ENCODE measurements around the gene KAT8.
A peak's percentile ranks its signal among the peaks of the same experiment; 100 is the strongest.

KAT8 gene

GRCh38 chr16:31073970-31074813, 43.3 kb upstream of the KAT8 start, which contains the start of the genes ZNF646 and ZNF668 (continued):
- TF ChIP-seq, protein P1, sequence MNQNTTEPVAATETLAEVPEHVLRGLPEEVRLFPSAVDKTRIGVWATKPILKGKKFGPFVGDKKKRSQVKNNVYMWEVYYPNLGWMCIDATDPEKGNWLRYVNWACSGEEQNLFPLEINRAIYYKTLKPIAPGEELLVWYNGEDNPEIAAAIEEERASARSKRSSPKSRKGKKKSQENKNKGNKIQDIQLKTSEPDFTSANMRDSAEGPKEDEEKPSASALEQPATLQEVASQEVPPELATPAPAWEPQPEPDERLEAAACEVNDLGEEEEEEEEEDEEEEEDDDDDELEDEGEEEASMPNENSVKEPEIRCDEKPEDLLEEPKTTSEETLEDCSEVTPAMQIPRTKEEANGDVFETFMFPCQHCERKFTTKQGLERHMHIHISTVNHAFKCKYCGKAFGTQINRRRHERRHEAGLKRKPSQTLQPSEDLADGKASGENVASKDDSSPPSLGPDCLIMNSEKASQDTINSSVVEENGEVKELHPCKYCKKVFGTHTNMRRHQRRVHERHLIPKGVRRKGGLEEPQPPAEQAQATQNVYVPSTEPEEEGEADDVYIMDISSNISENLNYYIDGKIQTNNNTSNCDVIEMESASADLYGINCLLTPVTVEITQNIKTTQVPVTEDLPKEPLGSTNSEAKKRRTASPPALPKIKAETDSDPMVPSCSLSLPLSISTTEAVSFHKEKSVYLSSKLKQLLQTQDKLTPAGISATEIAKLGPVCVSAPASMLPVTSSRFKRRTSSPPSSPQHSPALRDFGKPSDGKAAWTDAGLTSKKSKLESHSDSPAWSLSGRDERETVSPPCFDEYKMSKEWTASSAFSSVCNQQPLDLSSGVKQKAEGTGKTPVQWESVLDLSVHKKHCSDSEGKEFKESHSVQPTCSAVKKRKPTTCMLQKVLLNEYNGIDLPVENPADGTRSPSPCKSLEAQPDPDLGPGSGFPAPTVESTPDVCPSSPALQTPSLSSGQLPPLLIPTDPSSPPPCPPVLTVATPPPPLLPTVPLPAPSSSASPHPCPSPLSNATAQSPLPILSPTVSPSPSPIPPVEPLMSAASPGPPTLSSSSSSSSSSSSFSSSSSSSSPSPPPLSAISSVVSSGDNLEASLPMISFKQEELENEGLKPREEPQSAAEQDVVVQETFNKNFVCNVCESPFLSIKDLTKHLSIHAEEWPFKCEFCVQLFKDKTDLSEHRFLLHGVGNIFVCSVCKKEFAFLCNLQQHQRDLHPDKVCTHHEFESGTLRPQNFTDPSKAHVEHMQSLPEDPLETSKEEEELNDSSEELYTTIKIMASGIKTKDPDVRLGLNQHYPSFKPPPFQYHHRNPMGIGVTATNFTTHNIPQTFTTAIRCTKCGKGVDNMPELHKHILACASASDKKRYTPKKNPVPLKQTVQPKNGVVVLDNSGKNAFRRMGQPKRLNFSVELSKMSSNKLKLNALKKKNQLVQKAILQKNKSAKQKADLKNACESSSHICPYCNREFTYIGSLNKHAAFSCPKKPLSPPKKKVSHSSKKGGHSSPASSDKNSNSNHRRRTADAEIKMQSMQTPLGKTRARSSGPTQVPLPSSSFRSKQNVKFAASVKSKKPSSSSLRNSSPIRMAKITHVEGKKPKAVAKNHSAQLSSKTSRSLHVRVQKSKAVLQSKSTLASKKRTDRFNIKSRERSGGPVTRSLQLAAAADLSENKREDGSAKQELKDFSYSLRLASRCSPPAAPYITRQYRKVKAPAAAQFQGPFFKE (tag by site-specific recombination; IDR thresholded peaks at IDR 0.05; ENCODE audit: borderline replicate concordance), result no peak
- TF ChIP-seq ZSCAN23 (tag by site-specific recombination; IDR thresholded peaks at IDR 0.05) (0 out of 2 replicates have a peak, but pooled peaks have one; percentile 55), ZNF660 (tag by site-specific recombination; IDR thresholded peaks at IDR 0.05) (peak; percentile 92), KLF7 (tag by site-specific recombination; IDR thresholded peaks at IDR 0.05; ENCODE audit: borderline replicate concordance) (peak; percentile 79; the same call in 1 of the 2 replicates), ZNF138 (tag by site-specific recombination; IDR thresholded peaks at IDR 0.05; ENCODE audit: borderline replicate concordance) (no peak), ZNF239 (tag by site-specific recombination; IDR thresholded peaks at IDR 0.05) (0 out of 2 replicates have a peak, but pooled peaks have one; percentile 29), ZNF510 (tag by site-specific recombination; IDR thresholded peaks at IDR 0.05; ENCODE audit: insufficient replicate concordance) (no peak), KLF10 (tag by site-specific recombination; IDR thresholded peaks at IDR 0.05) (peak; percentile 72; the same call in 1 of the 2 replicates), ZNF561 (tag by site-specific recombination; IDR thresholded peaks at IDR 0.05; ENCODE audit: borderline replicate concordance) (peak; percentile 96), ZNF341 (tag by site-specific recombination; IDR thresholded peaks at IDR 0.05; ENCODE audit: low read depth) (no peak; the same call in 1 of the 2 replicates), GLIS1 (tag by site-specific recombination; IDR thresholded peaks at IDR 0.05) (peak; percentile 36)
- TF ChIP-seq, protein P2, sequence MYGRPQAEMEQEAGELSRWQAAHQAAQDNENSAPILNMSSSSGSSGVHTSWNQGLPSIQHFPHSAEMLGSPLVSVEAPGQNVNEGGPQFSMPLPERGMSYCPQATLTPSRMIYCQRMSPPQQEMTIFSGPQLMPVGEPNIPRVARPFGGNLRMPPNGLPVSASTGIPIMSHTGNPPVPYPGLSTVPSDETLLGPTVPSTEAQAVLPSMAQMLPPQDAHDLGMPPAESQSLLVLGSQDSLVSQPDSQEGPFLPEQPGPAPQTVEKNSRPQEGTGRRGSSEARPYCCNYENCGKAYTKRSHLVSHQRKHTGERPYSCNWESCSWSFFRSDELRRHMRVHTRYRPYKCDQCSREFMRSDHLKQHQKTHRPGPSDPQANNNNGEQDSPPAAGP (tag by site-specific recombination; IDR thresholded peaks at IDR 0.05), result peak; percentile 81; the same call in 1 of the 2 replicates

- CTCF ChIA-PET, result interaction anchor here (1.2 kb wide), 1 partner anchor 89 kb away, joined by 4 read pairs; the partner anchor contains the start of gene HSD3B7
- POLR2A ChIA-PET, result interaction anchor here (1.2 to 3.9 kb wide), 9 partner anchors 11 to 385 kb away, joined by 3 to 52 read pairs (median 13); partner anchors contain the start of genes ARMC5, FUS, HSD3B7 and KAT8
- TF ChIP-seq SETDB1 (IDR thresholded peaks at IDR 0.05; ENCODE audit: insufficient read length, low read length), result no peak
- no peak for TF ChIP-seq ZNF707 (tag by site-specific recombination; IDR thresholded peaks at IDR 0.05)
- peak; percentile 48; the same call in 1 of the 2 replicates for TF ChIP-seq ZNF776 (tag by site-specific recombination; IDR thresholded peaks at IDR 0.05; ENCODE audit: borderline replicate concordance)
- peak; percentile 28 for TF ChIP-seq ZBTB26 (tag by site-specific recombination; optimal IDR thresholded peaks at IDR 0.05)
- TF ChIP-seq ZEB2 (tag by site-specific recombination; IDR thresholded peaks at IDR 0.05), result no peak
- peak; percentile 53; the same call in 1 of the 2 replicates for TF ChIP-seq ZNF341 (tag by site-specific recombination; IDR thresholded peaks at IDR 0.05; ENCODE audit: low read depth)
- peak; percentile 27 for TF ChIP-seq ZNF335 (tag by site-specific recombination; conservative IDR thresholded peaks at IDR 0.05)
- TF ChIP-seq ZNF394 (tag by site-specific recombination; IDR thresholded peaks at IDR 0.05; ENCODE audit: borderline replicate concordance), result no peak
- TF ChIP-seq, protein P3, sequence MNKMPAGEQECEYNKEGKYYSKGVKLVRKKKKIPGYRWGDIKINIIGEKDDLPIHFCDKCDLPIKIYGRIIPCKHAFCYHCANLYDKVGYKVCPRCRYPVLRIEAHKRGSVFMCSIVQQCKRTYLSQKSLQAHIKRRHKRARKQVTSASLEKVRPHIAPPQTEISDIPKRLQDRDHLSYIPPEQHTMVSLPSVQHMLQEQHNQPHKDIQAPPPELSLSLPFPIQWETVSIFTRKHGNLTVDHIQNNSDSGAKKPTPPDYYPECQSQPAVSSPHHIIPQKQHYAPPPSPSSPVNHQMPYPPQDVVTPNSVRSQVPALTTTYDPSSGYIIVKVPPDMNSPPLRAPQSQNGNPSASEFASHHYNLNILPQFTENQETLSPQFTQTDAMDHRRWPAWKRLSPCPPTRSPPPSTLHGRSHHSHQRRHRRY (tag by site-specific recombination; IDR thresholded peaks at IDR 0.05), result no peak
- TF ChIP-seq ZNF416 (tag by site-specific recombination; IDR thresholded peaks at IDR 0.05), result no peak
- TF ChIP-seq ZFP3 (tag by site-specific recombination; IDR thresholded peaks at IDR 0.05; ENCODE audit: low read depth), result no peak
- no peak for TF ChIP-seq ZNF433 (tag by site-specific recombination; IDR thresholded peaks at IDR 0.05; ENCODE audit: low read depth)
- no peak for TF ChIP-seq ZNF837 (tag by site-specific recombination; IDR thresholded peaks at IDR 0.05)
- TF ChIP-seq ZNF747 (tag by site-specific recombination; IDR thresholded peaks at IDR 0.05), result no peak
These were observed 42.7 kb upstream of the KAT8 start for GRCh38 chr16:31074814-31075183.

More at GRCh38 chr16:31074814-31075183, 42.7 kb upstream of the KAT8 start:
- Histone ChIP-seq H3K4me3 (ENCODE audit: low read depth, low read length) (peak overlapping the region; percentile 93), H3K36me3 (ENCODE audit: control insufficient read depth in 2 of 2, insufficient read depth in 1 of 2, low read length in 2 of 2) (peaks cover 0 to 42% of the 10 kb centered on the region in 2 experiments; a peak in 1 of 3 replicates), H3K9me3 (ENCODE audit: control insufficient read depth, insufficient read depth, low read depth, low read length) (no peaks in the 10 kb centered on the region), H3K27ac (ENCODE audit: extremely low read depth, low read depth, low read length) (peak overlapping the region; percentile 58), H3K4me1 (ENCODE audit: control insufficient read depth, insufficient read depth, low read length) (no peaks in the 10 kb centered on the region)

Measured in HEK293 (cell line).